Activated T-cell treated with anti-CD3 and anti-CD28 coated beads, Interleukin-2, amount 50 U/mL, for 1 hour (primary cell): ENCODE results near the gene NR2E3.

Source experiments
- DNase-seq: peaks from one replicate; pipeline ENCODE4 v3.0.0-alpha.2; 2020

The NR2E3 gene

DNA sequence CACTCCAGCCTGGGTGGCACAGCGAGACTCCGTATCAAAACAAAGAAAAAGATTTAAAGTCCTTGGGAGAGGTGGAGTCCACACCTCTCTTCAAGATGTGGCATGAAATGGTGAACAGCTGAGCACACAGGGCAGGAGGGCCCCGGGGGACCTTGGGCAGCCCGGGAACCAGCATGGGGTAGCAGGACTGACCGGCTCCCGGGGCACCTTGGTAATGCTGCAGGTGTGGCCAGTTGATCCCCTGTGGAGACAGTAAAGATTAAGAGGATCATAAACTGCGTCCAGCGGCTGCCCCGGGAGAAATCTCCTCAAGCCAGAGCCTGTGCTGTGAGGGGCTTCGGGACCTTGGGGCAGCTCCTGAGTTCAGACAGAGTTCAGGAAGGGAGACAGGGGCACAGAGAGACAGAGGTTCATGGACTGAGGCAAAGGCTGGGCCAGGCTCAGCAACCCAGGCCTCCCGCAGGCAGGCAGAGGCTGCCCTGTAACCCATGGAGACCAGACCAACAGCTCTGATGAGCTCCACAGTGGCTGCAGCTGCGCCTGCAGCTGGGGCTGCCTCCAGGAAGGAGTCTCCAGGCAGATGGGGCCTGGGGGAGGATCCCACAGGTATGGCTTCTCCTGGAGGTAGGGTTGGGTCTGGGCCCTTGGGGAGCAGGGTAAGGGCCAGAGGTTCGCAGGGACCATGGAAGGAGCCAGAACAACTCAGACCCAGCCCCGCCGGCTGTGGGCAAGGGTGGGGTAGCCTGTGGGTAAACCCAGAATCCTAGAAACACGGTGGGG is at the start of gene NR2E3:
Gene NR2E3 (plus strand): TSS at position 299 of the 780 bp plus-strand sequence. CDS start 190 bp downstream, at position 489.
- DNase-seq = no peak

DNA sequence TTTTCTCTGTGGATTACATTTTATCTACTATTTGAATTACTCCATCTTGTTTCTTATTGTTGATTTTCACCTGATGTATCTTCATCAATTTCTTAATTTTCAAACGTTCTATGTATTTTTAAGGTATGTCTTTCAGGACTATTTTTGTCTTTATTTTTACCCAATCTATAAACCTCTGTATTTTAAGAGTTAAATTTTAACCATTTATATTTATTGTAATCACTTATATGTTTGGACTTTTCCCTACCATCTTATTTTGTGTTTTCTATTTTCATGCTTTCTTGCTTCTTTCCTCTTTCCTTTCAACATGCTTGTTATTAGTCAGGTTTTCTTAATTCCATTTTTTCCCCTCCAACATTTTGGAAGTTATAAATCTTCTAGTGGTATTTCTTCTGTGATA is 49.5 kb upstream of the NR2E3 start:
- no peak for DNase-seq

DNA sequence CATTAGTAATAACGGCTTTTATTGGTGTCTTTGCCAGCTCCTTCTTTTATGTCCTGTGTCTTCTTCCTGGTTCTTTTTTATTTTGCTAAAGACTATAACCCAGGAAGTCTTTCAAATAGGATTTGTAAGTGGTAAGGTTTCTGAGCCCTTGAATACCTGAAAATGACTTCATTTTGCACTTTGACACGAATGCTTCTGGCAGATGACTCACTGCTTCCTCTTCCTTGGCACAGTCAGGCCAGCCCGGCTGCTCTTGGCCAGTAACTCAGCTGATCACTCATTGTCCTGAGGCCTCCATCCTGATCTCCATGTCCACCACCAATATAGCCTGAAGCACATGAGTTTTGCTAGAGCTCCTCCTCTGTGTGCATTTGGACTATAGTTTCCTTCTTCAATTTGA is 48.7 kb upstream of the NR2E3 start:
- DNase-seq = no peak

DNA sequence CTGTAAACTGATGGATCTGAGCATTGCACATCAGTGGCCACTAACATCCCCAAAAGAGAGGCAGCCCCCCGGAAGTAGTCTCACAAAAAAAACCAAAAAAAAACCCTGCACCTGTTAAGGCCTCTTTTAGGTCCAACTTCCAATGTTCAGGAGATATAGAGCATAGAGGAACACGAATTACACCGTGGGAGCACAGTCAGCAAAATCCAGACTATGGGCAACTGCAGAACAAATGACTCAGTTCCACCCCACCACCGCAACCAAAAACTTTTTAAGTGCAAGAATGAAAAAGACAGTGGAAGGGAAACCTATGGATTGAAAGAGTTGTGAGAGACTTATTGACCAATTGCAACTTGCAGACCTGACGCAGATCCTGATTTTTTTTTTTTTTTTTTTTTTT is 42.2 kb upstream of the NR2E3 start:
- no peak for DNase-seq

DNA sequence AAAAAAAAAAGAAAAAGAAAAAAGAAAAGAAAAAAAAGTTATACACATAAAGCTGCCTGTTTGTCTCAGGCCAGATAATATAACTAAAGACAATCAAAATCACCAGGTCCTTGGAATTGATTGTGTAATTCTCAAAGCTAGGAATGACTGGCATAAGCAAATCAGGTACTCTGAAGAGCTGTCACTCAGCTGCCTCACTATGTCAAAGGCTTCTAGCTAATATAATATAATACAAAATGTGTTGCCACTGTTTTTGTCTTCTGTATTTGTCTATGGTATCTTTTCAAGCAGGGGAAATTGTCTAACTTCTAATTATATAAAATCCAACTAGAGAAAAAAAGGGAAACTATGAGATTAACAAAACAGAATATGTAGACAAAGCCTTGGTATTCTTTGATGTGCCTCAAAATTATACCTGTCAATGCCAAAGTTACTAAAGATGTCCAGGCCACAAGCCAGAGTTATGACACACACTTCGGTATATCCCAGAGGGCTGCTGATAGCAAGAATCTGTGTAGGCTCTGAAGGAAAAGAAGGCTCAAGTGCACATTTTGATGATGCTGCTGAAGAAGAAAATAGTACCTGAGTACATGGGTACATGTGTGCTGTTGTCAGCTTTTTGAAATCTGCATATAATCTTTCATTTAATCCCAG is 37.0 kb upstream of the NR2E3 start:
- DNase-seq = no peak

- no peak for DNase-seq
Measured at GRCh38 chr15:71775856-71776255, 34.5 kb upstream of the NR2E3 start.

DNA sequence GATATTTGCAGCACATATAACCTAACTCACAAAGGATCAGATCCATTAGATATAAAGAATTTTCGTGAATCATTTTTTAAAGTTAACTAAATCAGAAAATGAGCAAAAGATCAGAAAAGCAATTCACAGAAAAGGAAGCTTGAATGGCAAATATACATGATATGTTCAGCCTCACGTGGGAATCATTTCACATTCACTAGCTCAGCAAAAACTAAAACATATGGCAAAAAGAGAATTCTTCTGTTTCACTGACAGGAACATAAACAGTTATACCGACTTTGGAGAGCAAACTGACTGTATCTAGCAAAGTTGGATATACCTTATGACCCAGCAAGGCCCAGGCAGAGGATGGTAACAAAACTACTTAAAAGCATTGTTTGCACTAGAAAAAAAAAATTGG is 34.0 kb upstream of the NR2E3 start:
- no peak for DNase-seq

DNA sequence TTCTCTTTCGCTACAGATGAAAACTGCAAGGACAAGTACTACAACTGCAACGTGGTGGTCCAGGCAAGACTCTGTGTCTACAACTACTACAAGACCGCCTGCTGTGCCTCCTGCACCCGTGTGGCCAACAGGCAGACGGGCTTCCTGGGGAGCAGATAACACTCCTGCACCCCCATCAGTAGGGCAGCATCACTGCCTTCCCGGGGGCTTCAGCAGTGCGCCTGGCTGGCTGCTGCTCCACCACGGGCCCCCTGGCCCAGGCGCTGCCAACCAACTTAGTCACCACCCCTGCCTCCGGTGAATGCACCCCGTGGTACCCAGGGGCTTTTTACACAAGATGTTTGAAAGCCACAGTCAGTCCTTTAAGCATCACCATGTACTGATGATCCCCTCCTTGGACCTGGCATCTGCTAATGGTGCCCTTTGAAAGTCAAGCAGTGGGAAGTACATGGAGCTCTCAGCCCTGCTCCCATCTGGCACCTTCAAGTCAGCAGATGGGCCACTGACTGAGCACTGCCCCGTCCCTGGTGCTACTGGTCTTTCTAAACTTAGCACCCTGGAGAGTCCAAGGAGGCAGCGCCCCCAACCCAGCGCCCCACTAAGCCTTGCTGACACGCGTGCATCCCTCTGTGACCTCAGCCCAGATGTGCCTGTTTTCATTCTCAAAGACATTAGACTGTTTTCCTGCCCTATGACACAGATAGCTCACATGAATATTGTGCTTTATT is 33.0 kb upstream of the NR2E3 start:
- no peak for DNase-seq

DNA sequence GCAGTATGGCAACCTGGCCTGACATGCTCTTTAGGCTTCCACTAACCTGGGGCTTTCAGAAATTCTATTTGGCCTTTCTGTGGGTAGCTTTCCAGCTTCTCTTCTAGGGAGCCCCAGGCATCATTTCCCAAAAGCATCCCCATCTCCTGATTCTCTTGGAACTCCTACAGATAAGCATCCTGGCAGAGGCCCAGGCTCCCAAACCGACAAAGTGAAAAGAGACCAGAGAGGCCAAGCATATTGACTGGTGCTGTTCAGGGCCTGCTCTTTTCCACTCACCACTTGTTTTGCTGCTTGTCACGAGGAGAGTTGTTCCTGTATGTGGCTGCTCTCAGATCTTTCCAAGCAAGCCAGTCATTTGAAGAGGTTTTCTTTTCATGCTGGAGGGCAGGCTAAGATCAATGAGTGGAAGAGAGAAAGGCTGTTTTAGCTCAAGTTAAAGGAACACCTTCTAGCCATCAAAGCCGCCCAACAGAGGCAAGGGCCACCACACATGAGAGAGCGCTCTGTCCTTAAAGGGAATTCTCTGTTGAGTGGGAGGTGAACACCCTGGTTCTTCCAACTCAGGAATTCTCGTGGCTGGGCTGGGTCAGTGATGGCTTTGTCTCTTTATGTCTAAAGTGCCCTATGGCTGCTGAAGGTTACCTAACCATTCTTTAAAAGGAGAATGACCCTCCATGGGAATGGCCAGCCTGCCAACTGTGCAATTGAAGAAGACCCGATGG is 31.1 kb upstream of the NR2E3 start:
- DNase-seq = no peak

GRCh38 chr15:71780115-71780976 is 30.0 kb upstream of the NR2E3 start:
- peak; percentile 38 for DNase-seq

DNA sequence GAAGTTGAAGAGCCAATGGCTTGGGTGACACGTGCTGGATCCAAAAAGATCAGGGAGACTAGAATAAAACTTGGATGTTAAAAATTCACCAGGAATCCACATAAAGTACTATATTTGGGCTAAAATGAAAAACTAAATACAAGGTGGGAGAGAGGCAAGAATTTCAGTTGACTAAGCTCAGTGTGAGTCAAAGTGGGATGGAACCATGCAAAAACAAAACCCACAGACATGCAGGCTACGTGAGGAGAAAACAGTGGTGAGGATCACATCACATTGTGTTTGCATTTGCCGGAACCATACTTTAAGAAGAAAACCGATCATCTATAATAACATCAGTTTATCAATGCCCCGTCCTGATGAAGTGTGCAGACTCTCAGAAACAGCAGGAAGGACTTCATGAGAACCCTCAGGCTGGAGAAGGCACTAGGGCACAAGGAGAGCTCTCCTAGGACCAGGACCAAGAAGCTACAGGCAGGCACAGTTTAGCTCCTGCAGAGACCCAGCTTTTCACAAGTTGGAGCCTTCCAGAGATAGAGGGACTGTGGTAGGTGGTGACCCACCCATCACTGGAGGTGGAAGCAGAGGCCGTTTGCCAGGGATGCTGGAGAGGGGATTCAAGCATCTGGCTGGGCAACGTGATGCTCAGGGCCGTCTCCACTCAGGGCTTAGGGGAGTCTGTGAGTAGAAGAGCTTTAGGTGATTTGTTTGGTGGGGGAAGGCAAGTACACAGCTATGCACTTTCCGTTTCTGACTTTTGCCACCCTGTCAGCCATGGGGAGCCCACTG is 29.0 kb upstream of the NR2E3 start:
- DNase-seq = no peak

DNA sequence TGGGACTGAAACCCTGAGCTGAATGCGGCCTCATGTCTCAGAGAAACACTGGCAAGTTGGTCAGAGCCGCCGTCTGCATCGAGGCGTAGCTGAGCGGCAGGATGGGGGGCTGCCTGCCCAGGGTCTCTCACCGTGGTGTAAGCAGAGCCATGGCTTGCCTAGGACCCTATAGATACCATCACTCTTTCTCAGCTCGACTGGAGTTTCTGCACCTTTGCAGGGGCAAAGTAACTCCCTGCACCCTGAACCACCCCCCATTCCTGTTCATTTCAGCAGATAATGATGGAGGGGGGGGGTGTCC is 28.4 kb upstream of the NR2E3 start:
- DNase-seq = no peak

- DNase-seq = no peak
Measured at GRCh38 chr15:71782422-71783165, 27.8 kb upstream of the NR2E3 start.

DNA sequence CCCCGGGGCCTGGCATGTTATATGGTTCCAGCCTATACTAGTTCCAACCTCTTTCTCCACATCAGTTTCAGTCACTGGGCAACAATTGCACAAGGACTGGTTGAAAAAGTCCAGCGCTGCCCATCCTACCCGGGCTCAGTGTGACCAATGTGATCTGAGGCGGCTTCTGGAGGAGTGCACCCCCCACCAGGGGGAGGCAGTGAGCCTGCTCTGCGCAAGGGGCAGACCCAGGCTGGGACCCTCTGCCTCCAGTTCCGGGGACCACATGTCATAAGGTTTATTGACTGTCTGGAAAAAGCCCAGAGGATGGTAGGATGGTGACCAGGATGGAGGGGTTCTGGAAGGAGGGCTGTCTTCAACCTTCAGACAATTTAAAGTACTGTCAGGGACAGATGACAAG is 25.6 kb upstream of the NR2E3 start:
- no peak for DNase-seq

DNA sequence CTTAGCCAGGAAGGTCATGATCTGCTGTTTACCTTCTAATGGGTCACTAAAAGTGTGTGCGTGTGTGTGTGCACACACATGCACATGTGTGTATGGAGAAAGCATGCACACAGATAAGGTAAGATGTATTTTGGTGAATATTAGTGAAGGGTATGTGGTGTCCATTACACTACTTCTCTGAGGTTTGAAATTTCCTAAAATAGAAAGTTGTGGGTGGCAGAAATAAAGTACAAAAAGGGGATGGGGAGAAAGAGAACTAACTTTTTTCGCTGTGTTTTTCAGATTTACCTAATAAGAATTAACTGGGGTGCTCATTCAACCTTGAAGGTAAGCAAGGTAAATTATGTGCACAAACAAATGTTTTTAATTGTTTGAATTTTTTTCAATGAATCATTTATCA is 24.4 kb upstream of the NR2E3 start:
- DNase-seq = no peak

DNA sequence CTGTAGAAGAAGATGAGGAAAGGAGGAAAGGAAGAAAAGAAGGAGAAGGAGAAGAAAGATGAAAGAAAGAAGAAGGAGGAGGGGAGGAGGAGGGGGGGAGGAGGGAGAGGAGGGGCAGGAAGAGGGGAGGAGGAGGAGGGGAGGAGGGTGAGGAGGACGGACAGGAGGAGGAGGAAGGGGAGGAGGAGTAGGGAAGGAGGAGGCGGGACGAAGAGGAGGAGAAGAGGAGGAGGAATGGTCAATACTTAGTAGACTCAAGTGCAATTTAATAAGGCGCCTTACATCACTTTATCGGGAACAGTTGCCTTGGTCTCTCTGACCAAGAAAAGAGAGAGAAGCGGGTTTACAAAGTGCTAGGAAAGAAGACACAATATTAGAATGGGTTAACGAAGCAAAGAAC is 23.7 kb upstream of the NR2E3 start:
- no peak for DNase-seq

GRCh38 chr15:71788646-71789579 is 21.4 kb upstream of the NR2E3 start:
- DNase-seq = no peak

DNA sequence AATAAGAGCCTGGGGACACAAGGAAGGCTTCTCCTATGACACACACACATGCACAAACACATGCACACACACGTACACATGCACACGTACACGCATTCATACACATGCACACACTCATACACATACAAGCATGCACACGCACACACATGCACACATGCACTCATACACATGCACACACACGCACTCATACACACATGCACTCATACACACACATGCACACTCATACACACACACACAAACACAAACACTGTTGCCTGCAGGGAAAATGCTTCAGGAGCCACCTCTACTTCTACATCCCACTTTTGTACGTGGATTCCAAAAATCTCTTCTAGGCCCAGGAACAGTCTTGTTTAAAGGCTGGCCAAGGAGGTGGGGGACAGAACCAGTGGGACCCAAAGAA is 20.7 kb upstream of the NR2E3 start:
- no peak for DNase-seq

- no peak for DNase-seq
Measured at GRCh38 chr15:71790081-71790480, 20.3 kb upstream of the NR2E3 start.

GRCh38 chr15:71791975-71792374 is 18.4 kb upstream of the NR2E3 start:
- DNase-seq = no peak
